GM23248 (cell line): ENCODE results near the gene SRRT. TPM values are rescaled to one million over a fixed set of nuclear protein-coding genes. Genes with fewer than 3 reads are reported as not detected.
A peak's percentile ranks its signal among the peaks of the same experiment; 100 is the strongest.

Source experiments
- DNase-seq: peaks from one replicate; pipeline ENCODE4 v3.0.0-alpha.2; 2015
- H2AFZ ChIP-seq: fragments of 200-600 bp; sonication (generic); 2 replicates; pipeline ENCODE4 v1.6.1; 2016; ENCODE audit warnings: antibody characterized with exemption
- H3F3A ChIP-seq: fragments of 200-600 bp; sonication (generic); 2 replicates; pipeline ENCODE4 v1.6.1; 2016; ENCODE audit warnings: mild to moderate bottlenecking, antibody characterized with exemption, mixed run types; ENCODE audit not compliant: insufficient read depth
- H3K27ac ChIP-seq: fragments of 200-600 bp; sonication (generic); 2 replicates; pipeline ENCODE4 v1.5.1; 2016; ENCODE audit warnings: mild to moderate bottlenecking
- H3K27me3 ChIP-seq: fragments of 200-600 bp; sonication (generic); replicated peaks from 2 replicates; pipeline ENCODE4 v1.6.1; 2016; ENCODE audit warnings: mild to moderate bottlenecking; ENCODE audit not compliant: insufficient read depth
- H3K36me3 ChIP-seq: fragments of 200-600 bp; sonication (generic); 2 replicates; pipeline ENCODE4 v1.6.1; 2016; ENCODE audit warnings: low read depth, mild to moderate bottlenecking
- H3K4me1 ChIP-seq: fragments of 200-600 bp; sonication (generic); 2 replicates; pipeline ENCODE4 v1.6.1; 2016; ENCODE audit warnings: mild to moderate bottlenecking; ENCODE audit not compliant: insufficient read depth
- H3K4me2 ChIP-seq: fragments of 200-600 bp; sonication (generic); one replicate; pipeline ENCODE4 v1.6.1; 2016; ENCODE audit warnings: mild to moderate bottlenecking; ENCODE audit not compliant: unreplicated experiment
- H3K4me3 ChIP-seq: fragments of 200-600 bp; sonication (generic); 2 replicates; pipeline ENCODE4 v1.5.1; 2016; ENCODE audit warnings: mild to moderate bottlenecking
- H3K79me2 ChIP-seq: fragments of 200-600 bp; sonication (generic); 2 replicates; pipeline ENCODE4 v1.6.1; 2016; ENCODE audit warnings: mild to moderate bottlenecking; ENCODE audit not compliant: insufficient read depth
- H3K9ac ChIP-seq: fragments of 200-600 bp; sonication (generic); 2 replicates; pipeline ENCODE4 v1.6.1; 2016; ENCODE audit warnings: mild to moderate bottlenecking
- H3K9me2 ChIP-seq: fragments of 200-600 bp; sonication (generic); 2 replicates; pipeline ENCODE4 v1.6.1; 2016; ENCODE audit warnings: mixed run types, mild to moderate bottlenecking, moderate library complexity; ENCODE audit not compliant: insufficient read depth
- H3K9me3 ChIP-seq: fragments of 200-600 bp; sonication (generic); one replicate; pipeline ENCODE4 v1.6.1; 2017; ENCODE audit warnings: low read depth
- H4K20me1 ChIP-seq: fragments of 200-600 bp; sonication (generic); 2 replicates; pipeline ENCODE4 v1.6.0; 2016; ENCODE audit not compliant: insufficient read depth
- EZH2 ChIP-seq: fragments of 200-600 bp; sonication (generic); IDR thresholded peaks from 2 replicates; pipeline ENCODE4 v1.6.1; 2018; ENCODE audit warnings: antibody characterized with exemption, mild to moderate bottlenecking; ENCODE audit not compliant: insufficient read depth, poor library complexity, severe bottlenecking
- EZH2phosphoT487 ChIP-seq: fragments of 200-600 bp; sonication (generic); IDR thresholded peaks from 2 replicates; pipeline ENCODE4 v1.6.1; 2018; ENCODE audit warnings: antibody characterized with exemption, moderate library complexity, mild to moderate bottlenecking, low read depth; ENCODE audit not compliant: insufficient read depth
- WGBS, 2 experiments: methylation state at CpG; one replicate each; pipeline ENCODE4 v1.1.6; 2015 to 2017; ENCODE audit warnings: low lambda C conversion rate in 2 of 2, low coverage in 1 of 2; ENCODE audit errors: missing lambda C conversion rate in 2 of 2; 5-methylcytosine and 5-hydroxymethylcytosine counted together
- in situ Hi-C: fragments of 300-500 bp; cut with MboI; formaldehyde crosslinking; loops from 2 replicates; pipeline ENCODE4 v1.15.0; 2020
- polyA plus RNA-seq: library from polyadenylated mRNA; unstranded; fragments of >200 nt; fragmentation: Nextera tagmentation; extraction: Ambion mirVana; gene quantifications from 2 replicates; pipeline ENCODE4 v1.2.1, GENCODE V29; 2016
- total RNA-seq: library from RNA; depleted of rRNA; stranded (reverse); fragments of >200 nt; shearing (Covaris generic); gene quantifications from 2 replicates; pipeline ENCODE4 v1.2.3, GENCODE V29; 2014; rRNA removed

SRRT gene
- total RNA-seq (57.1 and 58.9 TPM in 2 replicates), polyA plus RNA-seq (74.8 and 74.9 TPM in 2 replicates)

GRCh38 chr7:100874577-100875355 is at the start of gene SRRT:
Gene SRRT (plus strand): TSS chr7:100875103. CDS start chr7:100875591, 488 bp downstream.
- H3K9me2 ChIP-seq: no peaks in the 10 kb centered on the region
- peak within 1 kb of the TSS; percentile 92 for H3K4me3 ChIP-seq
- peaks cover 85% of the 10 kb centered on the region for H3K79me2 ChIP-seq
- H3K4me2 ChIP-seq: peak within 1 kb of the TSS; percentile 89
- peak; percentile 100 for DNase-seq
- H2AFZ ChIP-seq: peak within 1 kb of the TSS; percentile 75
- H3K4me1 ChIP-seq: peaks cover 25% of the 10 kb centered on the region
- peaks cover 22% of the 10 kb centered on the region for H3F3A ChIP-seq
- H4K20me1 ChIP-seq: 0 out of 2 replicates have a peak, but pooled peaks cover 5% of the 10 kb centered on the region
- TF ChIP-seq EZH2: no peak
- TF ChIP-seq EZH2phosphoT487: no peak
- peaks cover 36% of the 10 kb centered on the region for H3K36me3 ChIP-seq
- 1 to 2% methylated on average over 48 to 77 of the region's 79 CpGs for WGBS, 2 experiments
- in situ Hi-C loops: loop anchor here (25.0 kb wide), 1 partner anchor 412 kb away; the partner anchor contains the start of gene SPACDR
- no peaks in the 10 kb centered on the region for H3K27me3 ChIP-seq
- no peaks in the 10 kb centered on the region for H3K9me3 ChIP-seq
- peak within 1 kb of the TSS; percentile 91 for H3K27ac ChIP-seq
- H3K9ac ChIP-seq: peak within 1 kb of the TSS; percentile 96

GRCh38 chr7:100825215-100825671 is 49.7 kb upstream of the SRRT start:
- Histone ChIP-seq H3K27me3 (no peaks in the 10 kb centered on the region), H3K79me2 (peaks cover 23% of the 10 kb centered on the region), H3F3A (no peaks in the 10 kb centered on the region), H3K9ac (peak overlapping the region; percentile 75; the same call in 1 of the 2 replicates), H3K27ac (no peak overlapping the region), H2AFZ (peak overlapping the region; percentile 98), H3K36me3 (no peaks in the 10 kb centered on the region), H4K20me1 (no peaks in the 10 kb centered on the region), H3K4me3 (peak overlapping the region; percentile 90), H3K4me2 (peak overlapping the region; percentile 83), H3K9me3 (no peaks in the 10 kb centered on the region), H3K9me2 (no peaks in the 10 kb centered on the region), H3K4me1 (0 out of 2 replicates have a peak, but pooled peaks cover 14% of the 10 kb centered on the region)
- in situ Hi-C loops: no loop called here
- 18 to 26% methylated on average over 16 of the region's 16 CpGs for WGBS, 2 experiments
- TF ChIP-seq EZH2 (no peak), EZH2phosphoT487 (no peak)
- DNase-seq: peak; percentile 60

- peak overlapping the region; percentile 98 for H2AFZ ChIP-seq
- H3K4me3 ChIP-seq: peak overlapping the region; percentile 90
- no peak overlapping the region for H3K27ac ChIP-seq
- H3K9me3 ChIP-seq: no peaks in the 10 kb centered on the region
- no peaks in the 10 kb centered on the region for H3K27me3 ChIP-seq
- H3F3A ChIP-seq: no peaks in the 10 kb centered on the region
- H4K20me1 ChIP-seq: no peaks in the 10 kb centered on the region
- peak overlapping the region; percentile 83 for H3K4me2 ChIP-seq
- in situ Hi-C loops: no loop called here
- H3K36me3 ChIP-seq: no peaks in the 10 kb centered on the region
- H3K79me2 ChIP-seq: peaks cover 23% of the 10 kb centered on the region
- DNase-seq: peak; percentile 64
- no peaks in the 10 kb centered on the region for H3K9me2 ChIP-seq
- TF ChIP-seq EZH2phosphoT487 (no peak), EZH2 (no peak)
- 0 out of 2 replicates have a peak, but pooled peaks cover 14% of the 10 kb centered on the region for H3K4me1 ChIP-seq
- 32 to 35% methylated on average over 16 to 17 of the region's 17 CpGs for WGBS, 2 experiments
- H3K9ac ChIP-seq: peak overlapping the region; percentile 75
Measured at GRCh38 chr7:100825751-100826513, 49.0 kb upstream of the SRRT start.

- Histone ChIP-seq H3K27me3 (no peaks in the 10 kb centered on the region), H3K4me3 (peak overlapping the region; percentile 90), H3K9me3 (no peaks in the 10 kb centered on the region), H3K27ac (no peak overlapping the region), H3F3A (no peaks in the 10 kb centered on the region), H4K20me1 (no peaks in the 10 kb centered on the region), H3K4me2 (peak overlapping the region; percentile 83), H3K79me2 (peaks cover 23% of the 10 kb centered on the region), H2AFZ (peak overlapping the region; percentile 98), H3K9ac (peak overlapping the region; percentile 75), H3K36me3 (no peaks in the 10 kb centered on the region), H3K9me2 (no peaks in the 10 kb centered on the region), H3K4me1 (0 out of 2 replicates have a peak, but pooled peaks cover 14% of the 10 kb centered on the region)
- 3 to 7% methylated on average over 38 to 60 of the region's 71 CpGs for WGBS, 2 experiments
- peak; percentile 18 for DNase-seq
- TF ChIP-seq EZH2phosphoT487 (no peak), EZH2 (no peak)
- in situ Hi-C loops: no loop called here
Measured at GRCh38 chr7:100826514-100827329, 48.2 kb upstream of the SRRT start.
